K562 (cell line): ENCODE measurements around the gene LIX1. TPM values are rescaled to one million over a fixed set of nuclear protein-coding genes. Genes with fewer than 3 reads are reported as not detected.

ENCODE experiments used
- ATAC-seq: fragments of 200-7000 bp; cut with Tn5 transposase; 3 replicates; pipeline ENCODE4 v1.9.1; 2020; ENCODE audit warnings: moderate library complexity
- BruUV-seq: library from RNA; stranded (reverse); fragments of 400-500 nt; replicated peaks from 2 replicates; lab custom pipeline; 2021; lab: Mats Ljungman, UMichigan
- CTCF ChIA-PET: fragments of 300-600 bp; formaldehyde crosslinking; extraction: SDS; loops from one replicate; lab custom pipeline; 2021; ENCODE audit warnings: low intra/inter-chr PET ratio; lab: Yijun Ruan, JAX
- POLR2A ChIA-PET: fragments of 300-600, 350-650 bp; sonication (Branson Sonifier 250); formaldehyde crosslinking; extraction: SDS; loops from one replicate; lab custom pipeline; 2021; ENCODE audit warnings: antibody characterized with exemption, inconsistent platforms; lab: Yijun Ruan, JAX
- DNase-seq, 4 experiments: peaks; one replicate each; pipeline versions ENCODE4 v3.0.0 to v3.0.0-alpha.2; 2011 to 2018; ENCODE audit warnings: low spot score in 3 of 4, mixed read lengths in 3 of 4; ENCODE audit errors: extremely low read depth in 1 of 4
- FAIRE-seq: peaks from 2 replicates; lab custom pipeline; 2011; peaks lifted over from hg19 to GRCh38; lab: Jason Lieb, UNC
- H2AFZ ChIP-seq: 2 replicates; pipeline ENCODE4 v1.6.0; 2011; ENCODE audit warnings: low read depth, low read length, control low read depth, inconsistent platforms
- H3K27ac ChIP-seq: fragments of 200-600 bp; 3 replicates; pipeline ENCODE4 v1.8.0; 2011; ENCODE audit warnings: low read depth, mild to moderate bottlenecking, control low read depth, inconsistent platforms, low read length, moderate library complexity, mixed read lengths; ENCODE audit errors: extremely low read depth
- H3K27me3 ChIP-seq, 2 experiments: fragments of 300-600 bp in 1 of 2; 2 replicates in 1 of 2; 3 replicates in 1 of 2; pipeline versions ENCODE4 v1.6.0 to v1.8.0; 2011; ENCODE audit warnings: inconsistent platforms in 2 of 2, low read length in 2 of 2, mild to moderate bottlenecking in 1 of 2, mixed read lengths in 1 of 2, moderate library complexity in 1 of 2; ENCODE audit not compliant: control insufficient read depth in 2 of 2, insufficient read depth in 2 of 2
- H3K36me3 ChIP-seq: fragments of 300-600 bp; 3 replicates; pipeline ENCODE4 v1.8.0; 2011; ENCODE audit warnings: mild to moderate bottlenecking, low read length, inconsistent platforms; ENCODE audit not compliant: control insufficient read depth, insufficient read depth
- H3K4me1 ChIP-seq, 2 experiments: fragments of 200-600 bp in 1 of 2; replicated peaks in 1 of 2; 2 replicates in 1 of 2; 3 replicates in 1 of 2; pipeline versions ENCODE4 v1.5.1 to v1.8.0; 2011; ENCODE audit warnings: inconsistent platforms in 2 of 2, low read length in 2 of 2, mild to moderate bottlenecking in 1 of 2, mixed read lengths in 1 of 2, moderate library complexity in 1 of 2; ENCODE audit not compliant: control insufficient read depth in 2 of 2, insufficient read depth in 2 of 2
- H3K4me2 ChIP-seq: 2 replicates; pipeline ENCODE4 v1.6.1; 2011; ENCODE audit warnings: low read length, control low read depth, inconsistent platforms, mixed read lengths; ENCODE audit not compliant: insufficient read depth
- H3K4me3 ChIP-seq: fragments of 200-600 bp; sonication (generic), shearing (Covaris generic); 2 replicates; pipeline ENCODE4 v1.5.1; 2016; ENCODE audit warnings: control low read depth, inconsistent platforms
- H3K79me2 ChIP-seq: fragments of 200-600 bp; 3 replicates; pipeline ENCODE4 v1.8.0; 2011; ENCODE audit warnings: low read length, inconsistent platforms; ENCODE audit not compliant: control insufficient read depth, insufficient read depth
- H3K9ac ChIP-seq, 2 experiments: 2 replicates each; pipeline versions ENCODE4 v1.6.0 to v1.6.1; 2011; ENCODE audit warnings: low read depth in 2 of 2, low read length in 2 of 2, control low read depth in 1 of 2, inconsistent platforms in 1 of 2, mild to moderate bottlenecking in 1 of 2, mixed read lengths in 1 of 2; ENCODE audit not compliant: insufficient read depth in 1 of 2
- H3K9me1 ChIP-seq: one replicate; pipeline ENCODE4 v1.6.0; 2011; ENCODE audit warnings: inconsistent platforms, mild to moderate bottlenecking, low read length, moderate library complexity; ENCODE audit not compliant: control insufficient read depth, insufficient read depth
- H3K9me3 ChIP-seq: replicated peaks from 2 replicates; pipeline ENCODE4 v1.5.1; 2011; ENCODE audit warnings: low read depth, low read length, inconsistent platforms; ENCODE audit not compliant: control insufficient read depth, insufficient read depth
- H4K20me1 ChIP-seq: replicated peaks from 2 replicates; pipeline ENCODE4 v1.6.1; 2011; ENCODE audit warnings: low read length, inconsistent platforms, mixed read lengths; ENCODE audit not compliant: control insufficient read depth, insufficient read depth
- CBX3 ChIP-seq, 2 experiments: IDR thresholded peaks; 1 replicate in 1 of 2; 2 replicates in 1 of 2; pipeline ENCODE4 v1.6.1; 2012; ENCODE audit warnings: inconsistent platforms in 2 of 2, low read length in 2 of 2, borderline replicate concordance in 1 of 2, control low read depth in 1 of 2
- EP300 ChIP-seq: IDR thresholded peaks from 2 replicates; pipeline ENCODE4 v1.6.1; 2012; ENCODE audit warnings: low read length, improper control_type of control experiment
- ESRRB ChIP-seq: fragments of 250-450 bp; sonication (Bioruptor Pico); IDR thresholded peaks from 2 replicates; pipeline ENCODE4 v1.5.0; 2020; ENCODE audit warnings: mild to moderate bottlenecking, moderate library complexity, borderline replicate concordance
- GTF3C2 ChIP-seq: IDR thresholded peaks from 3 replicates; pipeline ENCODE4 v1.6.1; 2011; ENCODE audit warnings: borderline replicate concordance, mild to moderate bottlenecking, moderate library complexity; ENCODE audit not compliant: insufficient read length; ENCODE audit errors: extremely low read depth
- HMGXB4 ChIP-seq: sonication (generic); formaldehyde crosslinking; IDR thresholded peaks from 2 replicates; pipeline ENCODE4 v1.8.1; 2023; ENCODE audit warnings: mild to moderate bottlenecking, missing genetic modification reagents
- NR2C1 ChIP-seq, 2 experiments: fragments of 450-650 bp; IDR thresholded peaks; 2 replicates each; pipeline ENCODE4 v1.6.1; 2017; ENCODE audit warnings: mild to moderate bottlenecking in 2 of 2, antibody characterized with exemption in 1 of 2, inconsistent platforms in 1 of 2, missing compliant biosample characterization in 1 of 2, missing genetic modification characterization in 1 of 2
- NUFIP1 ChIP-seq: fragments of 450-650 bp; IDR thresholded peaks from 2 replicates; pipeline ENCODE4 v1.6.1; 2018; ENCODE audit not compliant: partially characterized antibody
- SNRNP70 ChIP-seq: fragments of 200-400 bp; formaldehyde crosslinking; optimal IDR thresholded peaks from 2 replicates; pipeline ENCODE3; 2017; ENCODE audit warnings: low read depth, low read length
- USF1 ChIP-seq: sonication (generic); formaldehyde crosslinking; IDR thresholded peaks from 2 replicates; pipeline ENCODE4 v1.9.0; 2022; ENCODE audit warnings: mild to moderate bottlenecking, missing genetic modification reagents
- ZNF253 ChIP-seq: fragments of 250-450 bp; sonication (Bioruptor Pico); conservative IDR thresholded peaks from 2 replicates; pipeline ENCODE4 v1.6.1; 2021; ENCODE audit warnings: mild to moderate bottlenecking
- ZNF57 ChIP-seq: fragments of 450-650 bp; formaldehyde crosslinking; IDR thresholded peaks from 2 replicates; pipeline ENCODE4 v1.4.0; 2020; ENCODE audit warnings: mild to moderate bottlenecking, moderate library complexity
- ZNF77 ChIP-seq: fragments of 250-450 bp; sonication (Bioruptor Pico); IDR thresholded peaks from 2 replicates; pipeline ENCODE4 v1.5.0; 2020
- ZNF780A ChIP-seq: fragments of 250-450 bp; sonication (Bioruptor Pico); IDR thresholded peaks from 2 replicates; pipeline ENCODE4 v1.5.0; 2021; ENCODE audit warnings: mild to moderate bottlenecking
- WGBS: fragments of 100-300 bp; shearing (Covaris generic); methylation state at CpG from one replicate; pipeline ENCODE4 v1.1.6; 2016; ENCODE audit warnings: low coverage, mixed read lengths; ENCODE audit not compliant: insufficient coverage; ENCODE audit errors: missing lambda C conversion rate; 5-methylcytosine and 5-hydroxymethylcytosine counted together
- in situ Hi-C: fragments of 300-500 bp; cut with MboI; formaldehyde crosslinking; loops from 4 replicates; pipeline ENCODE4 v1.15.0; 2018; ENCODE audit warnings: inconsistent platforms, mixed read lengths
- intact Hi-C: fragments of 100-400 bp; cut with micrococcal nuclease; formaldehyde crosslinking; loops from 2 replicates; pipeline ENCODE4 v1.14.2; 2022
- polyA plus RNA-seq, 8 experiments: library from polyadenylated mRNA; depleted of rRNA in 4 of 8; stranded (reverse) in 5 of 8; unstranded in 3 of 8; fragments of >200 nt; fragmentation: Nextera tagmentation in 2 of 8; fragmentation: Illumina TruSeq in 1 of 8; extraction: Ambion mirVana in 2 of 8; extraction: Trizol in 1 of 8; gene quantifications; 2 replicates each; pipeline versions ENCODE4 v1.2.1 to v1.2.3, GENCODE V29; 2011 to 2014; ENCODE audit warnings: inconsistent platforms in 1 of 8, missing spikeins in 1 of 8
- total RNA-seq, 7 experiments: library from RNA; depleted of rRNA in 6 of 7; stranded (reverse); fragments of >200 nt in 6 of 7; fragmentation: Illumina TruSeq in 2 of 7; extraction: Trizol in 2 of 7; gene quantifications; 2 replicates each; pipeline versions ENCODE4 v1.2.1 to v1.2.3, GENCODE V29; 2011 to 2021; ENCODE audit warnings: low replicate concordance in 1 of 7

Gene LIX1
- total and polyA plus RNA-seq, 9 of the 15 experiments (the other 6 are each of a cell fraction or from before 2014, with no cell fraction given), result 0.01 to 0.18 TPM; not detected in 7

GRCh38 chr5:97118261-97119006 is 24.0 kb downstream of the LIX1 start:
- in situ Hi-C loops (no loop called here), intact Hi-C loops (no loop called here)
- Histone ChIP-seq H3K27ac (no peak overlapping the region), H3K4me2 (no peak overlapping the region), H3K36me3 (no peaks in the 10 kb centered on the region), H3K9me3 (no peaks in the 10 kb centered on the region), H3K27me3 (no peaks in the 10 kb centered on the region), H3K4me1 (no peaks in the 10 kb centered on the region), H3K9me1 (no peaks in the 10 kb centered on the region), H3K79me2 (no peaks in the 10 kb centered on the region), H4K20me1 (no peaks in the 10 kb centered on the region), H3K4me3 (no peak overlapping the region), H3K9ac (no peak overlapping the region), H2AFZ (no peak overlapping the region)
- BruUV-seq, result no TSS peak
- DNase-seq, result no peak
- WGBS, result 49% methylated on average over 2 of the region's 2 CpGs
- CTCF ChIA-PET, result no interaction called here
- ATAC-seq, result no peak
- POLR2A ChIA-PET, result no interaction called here
- FAIRE-seq, result no peak
- TF ChIP-seq SNRNP70 (no peak), ZNF253 (no peak), HMGXB4 (CRISPR knock-in tag) (no peak), NR2C1 (IDR thresholded peaks at IDR 0.05) (no peak), NR2C1 (tag; IDR thresholded peaks at IDR 0.05) (no peak), USF1 (CRISPR knock-in tag) (no peak), ZNF57 (CRISPR knock-in tag) (no peak), ESRRB (CRISPR knock-in tag) (no peak), NUFIP1 (no peak), GTF3C2 (no peak), ZNF780A (CRISPR knock-in tag) (no peak), EP300 (no peak), ZNF77 (no peak), CBX3 (IDR thresholded peaks at IDR 0.05; ENCODE audit: borderline replicate concordance in 1 of 2, low read length in 2 of 2) (no peak)
